Stimulated activated naive CD8-positive, alpha-beta T cell treated with anti-CD3 and anti-CD28 coated beads, Interleukin-15, amount 100 ng/mL, for 72 hours (primary cell): Measurements from ENCODE around the gene PRODH2.

Experiments used
- ATAC-seq: fragments of 150-1000 bp; cut with Tn5 transposase; 2 replicates; pipeline ENCODE4 v1.10.0; 2021; ENCODE audit warnings: mild to moderate bottlenecking, moderate library complexity
- DNase-seq, 2 donors: peaks; one replicate each; pipeline ENCODE4 v3.0.0; 2021 to 2022
- H3K27ac Mint-ChIP-seq, 2 donors: one replicate each; pipeline ENCODE4 v1.8.0; 2022; ENCODE audit warnings: mild to moderate bottlenecking in 2 of 2, mixed read lengths in 2 of 2, moderate library complexity in 2 of 2
- H3K27me3 Mint-ChIP-seq: one replicate; pipeline ENCODE4 v1.8.0; 2022; ENCODE audit warnings: mixed read lengths
- H3K4me1 Mint-ChIP-seq: one replicate; pipeline ENCODE4 v1.8.0; 2022; ENCODE audit warnings: mild to moderate bottlenecking, mixed read lengths
- H3K4me3 Mint-ChIP-seq, 2 donors: one replicate each; pipeline ENCODE4 v1.8.0; 2022; ENCODE audit warnings: mild to moderate bottlenecking in 2 of 2, mixed read lengths in 2 of 2, moderate library complexity in 1 of 2
- H3K9me3 Mint-ChIP-seq, 2 donors: one replicate each; pipeline ENCODE4 v1.8.0; 2022; ENCODE audit warnings: mixed read lengths in 2 of 2

PRODH2 gene

GRCh38 chr19:35764432-35765315, 48.0 kb downstream of the PRODH2 start:
- no peak overlapping the region for H3K4me3 Mint-ChIP-seq
- peaks cover 11% of the 10 kb centered on the region for H3K4me1 Mint-ChIP-seq
- DNase-seq (no peak), ATAC-seq (no peak)
- no peaks in the 10 kb centered on the region for H3K9me3 Mint-ChIP-seq
- no peak overlapping the region for H3K27ac Mint-ChIP-seq
- no peaks in the 10 kb centered on the region for H3K27me3 Mint-ChIP-seq

DNA sequence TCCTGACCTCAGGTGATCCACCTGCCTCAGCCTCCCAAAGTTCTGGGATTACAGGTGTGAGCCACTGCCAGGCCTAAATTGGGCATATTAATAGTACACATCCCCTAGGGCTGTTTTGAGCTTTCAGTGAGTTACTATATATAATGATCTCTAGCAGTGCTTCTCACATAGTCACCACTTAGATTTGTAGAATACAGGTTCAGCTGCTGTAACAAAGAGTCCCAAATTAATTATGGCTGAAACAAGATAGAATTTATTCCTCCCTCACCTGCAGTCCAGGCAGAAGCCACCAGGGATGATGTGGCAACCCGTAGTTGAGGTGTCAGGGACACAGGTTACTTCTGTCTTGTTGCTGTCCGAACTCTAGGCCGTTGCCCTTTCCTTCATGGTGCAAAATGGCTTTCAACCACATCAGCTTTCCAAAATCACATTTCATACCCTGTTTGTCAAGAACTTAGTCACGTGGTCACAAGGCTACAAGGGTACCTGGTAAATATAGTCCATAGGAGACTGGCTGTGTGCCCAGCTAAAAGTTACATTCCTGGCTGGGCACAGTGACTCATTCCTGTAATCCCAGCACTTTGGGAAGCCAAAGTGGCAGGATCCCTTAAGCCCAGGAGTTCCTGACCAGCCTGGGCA, 51.8 kb downstream of the PRODH2 start:
- Mint-ChIP-seq H3K9me3 (no peaks in the 10 kb centered on the region), H3K4me1 (peaks cover 32% of the 10 kb centered on the region), H3K4me3 (no peak overlapping the region), H3K27me3 (peaks cover 13% of the 10 kb centered on the region), H3K27ac (no peak overlapping the region)
- no peak for ATAC-seq
- DNase-seq: no peak

GRCh38 chr19:35759697-35760096, 52.9 kb downstream of the PRODH2 start:
- peak overlapping the region; percentile 94 to 98 for H3K4me3 Mint-ChIP-seq
- H3K27me3 Mint-ChIP-seq: peaks cover 13% of the 10 kb centered on the region
- DNase-seq: no peak
- peaks cover 42% of the 10 kb centered on the region for H3K4me1 Mint-ChIP-seq
- H3K27ac Mint-ChIP-seq: peak overlapping the region in 1 of 2 donors; percentile 80
- H3K9me3 Mint-ChIP-seq: no peaks in the 10 kb centered on the region
- no peak for ATAC-seq

DNA sequence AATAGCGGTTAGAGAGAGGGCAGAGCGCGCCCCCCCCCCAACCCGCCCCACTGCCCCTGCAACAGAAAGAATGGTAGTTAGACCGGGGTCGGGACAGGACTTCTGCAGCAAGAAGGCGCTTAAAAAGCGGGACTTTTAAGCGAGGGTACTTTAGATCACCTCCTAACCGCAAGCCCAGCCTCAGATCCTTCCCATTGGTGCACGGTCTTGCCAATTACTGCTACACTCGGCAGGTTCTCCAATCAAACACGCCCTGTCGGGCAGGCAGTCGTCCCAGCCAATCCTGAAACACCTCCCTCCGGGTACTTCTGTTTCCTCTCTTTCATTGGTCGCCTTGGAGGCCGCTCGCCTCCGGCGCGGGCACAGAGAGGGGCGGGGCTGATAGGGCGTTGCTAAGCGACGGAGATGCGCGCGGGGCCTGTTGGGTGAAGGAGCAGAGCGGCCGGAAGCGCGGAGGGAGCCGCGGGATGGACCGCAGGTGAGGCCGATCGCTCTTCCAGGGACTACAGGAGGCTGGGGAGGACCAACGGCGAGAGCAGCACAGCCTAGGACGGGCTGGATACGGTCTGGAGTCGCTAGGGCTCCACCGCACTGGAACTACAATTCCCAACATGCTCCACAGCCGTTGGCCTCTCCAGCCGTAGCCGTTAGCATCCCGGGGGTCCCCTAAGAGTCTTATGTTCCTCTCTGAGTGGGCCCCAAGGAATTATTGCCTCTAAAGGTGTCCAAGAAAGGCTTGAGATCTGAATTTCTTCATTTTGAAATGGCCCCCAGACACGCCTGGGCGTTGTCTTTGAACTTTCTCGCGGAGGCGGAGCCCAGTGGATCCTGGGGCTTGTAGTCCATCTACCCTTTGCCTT, 54.7 kb downstream of the PRODH2 start, which contains the start of gene PROSER3:
TSS of gene PROSER3 (plus strand) at position 428 of the 860 bp plus-strand sequence. CDS start at position 468, 40 bp downstream.
- H3K4me3 Mint-ChIP-seq: peak within 1 kb of the TSS; percentile 94 to 98
- ATAC-seq (peak; percentile 97), DNase-seq (peak; percentile 98 to 100)
- peaks cover 43% of the 10 kb centered on the region for H3K4me1 Mint-ChIP-seq
- H3K27me3 Mint-ChIP-seq: peaks cover 13% of the 10 kb centered on the region
- H3K9me3 Mint-ChIP-seq: no peaks in the 10 kb centered on the region
- H3K27ac Mint-ChIP-seq: peak within 1 kb of the TSS; percentile 95 to 99

GRCh38 chr19:35757231-35757748, 55.4 kb downstream of the PRODH2 start:
- ATAC-seq: peak; percentile 44
- Mint-ChIP-seq H3K4me3 (peak overlapping the region; percentile 94 to 98), H3K4me1 (peaks cover 43% of the 10 kb centered on the region), H3K27me3 (peaks cover 13% of the 10 kb centered on the region), H3K9me3 (no peaks in the 10 kb centered on the region), H3K27ac (peak overlapping the region; percentile 95 to 99)
- DNase-seq: peak; percentile 66

GRCh38 chr19:35756377-35757230, 56.0 kb downstream of the PRODH2 start, which contains the start of gene HSPB6:
Gene HSPB6 (minus strand): TSS chr19:35757029. CDS start chr19:35757008, 21 bp downstream.
- ATAC-seq (no peak), DNase-seq (no peak)
- peak within 1 kb of the TSS; percentile 94 to 98 for H3K4me3 Mint-ChIP-seq

GRCh38 chr19:35755550-35756376, 56.9 kb downstream of the PRODH2 start:
- Mint-ChIP-seq H3K4me3 (peak overlapping the region; percentile 75 to 94), H3K4me1 (peaks cover 43% of the 10 kb centered on the region), H3K27ac (peak overlapping the region in 1 of 2 donors; percentile 35), H3K27me3 (peaks cover 13% of the 10 kb centered on the region), H3K9me3 (no peaks in the 10 kb centered on the region)
- ATAC-seq: no peak
- DNase-seq: peak; percentile 49 to 55

More at GRCh38 chr19:35756377-35757230, 56.0 kb downstream of the PRODH2 start, which contains the start of gene HSPB6:
- Mint-ChIP-seq H3K9me3 (no peaks in the 10 kb centered on the region), H3K27ac (peak within 1 kb of the TSS; percentile 95 to 99), H3K4me1 (peaks cover 43% of the 10 kb centered on the region), H3K27me3 (peaks cover 13% of the 10 kb centered on the region)

DNA sequence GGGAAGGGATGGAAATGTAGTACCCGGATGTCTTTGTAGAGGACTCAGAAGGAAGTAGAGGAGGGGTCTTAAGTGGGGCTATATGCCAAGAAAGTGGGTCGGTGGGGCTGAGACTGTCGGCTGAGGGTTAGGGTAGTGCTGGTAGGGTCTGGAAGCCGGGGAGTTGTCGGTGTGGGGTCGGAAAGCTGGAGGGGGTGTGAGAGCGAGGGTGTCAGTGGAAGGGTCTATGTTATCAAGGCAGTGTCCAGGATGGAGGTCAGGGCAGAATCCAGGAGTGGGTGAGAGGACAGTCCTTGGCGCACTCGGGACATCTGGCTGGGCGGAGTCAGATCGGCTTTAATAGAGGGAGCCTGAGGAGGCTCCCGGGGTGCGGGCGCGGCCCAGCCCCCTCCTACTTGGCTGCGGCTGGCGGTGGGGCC, 57.5 kb downstream of the PRODH2 start:
- DNase-seq (no peak), ATAC-seq (no peak)
- no peaks in the 10 kb centered on the region for H3K9me3 Mint-ChIP-seq
- H3K4me1 Mint-ChIP-seq: peaks cover 47% of the 10 kb centered on the region
- H3K27me3 Mint-ChIP-seq: peaks cover 13% of the 10 kb centered on the region
- peak overlapping the region; percentile 30 to 94 for H3K4me3 Mint-ChIP-seq
- peak overlapping the region in 1 of 2 donors; percentile 52 for H3K27ac Mint-ChIP-seq

GRCh38 chr19:35754370-35755130, 58.1 kb downstream of the PRODH2 start:
- Mint-ChIP-seq H3K27ac (no peak overlapping the region), H3K4me1 (peaks cover 47% of the 10 kb centered on the region), H3K4me3 (peak overlapping the region in 1 of 2 donors; percentile 30), H3K9me3 (no peaks in the 10 kb centered on the region), H3K27me3 (peaks cover 13% of the 10 kb centered on the region)
- no peak for DNase-seq
- ATAC-seq: no peak

DNA sequence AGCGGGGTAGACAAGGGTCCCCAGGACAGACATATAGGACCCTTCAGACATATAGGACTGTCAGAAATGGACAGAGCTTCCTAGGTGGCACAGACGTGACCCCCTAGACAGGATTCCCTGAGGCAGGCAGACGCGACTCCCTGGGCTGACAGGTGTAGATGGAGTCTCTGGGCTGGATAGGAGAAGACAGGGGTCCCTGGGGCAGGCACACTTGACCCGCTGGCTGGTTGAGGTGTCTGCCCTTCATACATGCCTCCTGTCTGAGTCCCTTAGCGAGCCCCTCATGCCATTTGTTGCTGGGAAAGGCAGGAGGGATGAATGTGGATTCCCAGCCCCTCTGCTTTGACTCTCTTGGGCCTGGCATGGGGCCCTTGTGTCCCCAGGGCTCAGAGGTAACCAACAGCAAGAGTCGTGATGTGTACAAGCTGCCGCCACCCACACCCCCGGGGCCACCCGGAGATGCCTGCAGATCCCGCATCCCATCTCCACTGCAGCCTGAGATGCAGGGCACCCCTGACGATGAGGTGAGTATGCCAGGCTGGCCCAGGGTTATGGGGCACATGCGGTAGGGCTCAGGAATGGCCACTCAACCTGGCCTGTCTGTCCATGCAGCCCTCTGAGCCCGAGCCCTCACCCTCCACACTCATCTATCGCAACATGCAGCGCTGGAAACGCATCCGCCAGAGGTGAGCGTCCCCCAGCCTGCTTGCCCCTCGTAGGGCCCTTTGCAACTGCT, 58.8 kb downstream of the PRODH2 start:
- H3K27me3 Mint-ChIP-seq: peaks cover 13% of the 10 kb centered on the region
- H3K27ac Mint-ChIP-seq: no peak overlapping the region
- H3K4me3 Mint-ChIP-seq: no peak overlapping the region

DNA sequence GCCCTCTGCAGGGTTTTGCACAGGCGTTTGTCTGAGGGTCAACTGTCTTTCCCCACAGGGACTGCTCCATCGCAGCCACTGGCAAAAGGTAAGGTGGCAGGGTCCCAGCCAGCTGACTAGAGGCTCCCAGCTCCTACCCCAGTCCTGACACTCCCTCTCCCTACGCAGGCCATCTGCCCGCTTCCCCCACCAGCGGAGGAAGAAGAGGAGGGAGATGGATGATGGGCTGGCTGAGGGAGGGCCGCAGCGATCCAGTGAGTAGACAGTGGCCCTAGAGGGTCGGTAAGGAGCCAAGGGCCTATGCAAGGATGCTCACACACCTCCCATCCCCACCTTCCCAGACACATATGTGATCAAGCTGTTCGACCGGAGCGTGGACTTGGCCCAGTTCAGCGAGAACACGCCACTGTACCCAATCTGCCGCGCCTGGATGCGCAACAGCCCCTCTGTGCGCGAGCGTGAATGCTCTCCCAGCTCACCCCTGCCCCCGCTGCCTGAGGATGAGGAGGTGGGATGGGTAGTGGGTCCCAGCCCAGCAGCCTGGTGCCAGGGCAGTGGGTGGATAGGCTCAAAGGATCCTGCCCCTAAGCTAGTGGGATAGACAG, 59.8 kb downstream of the PRODH2 start:
- no peaks in the 10 kb centered on the region for H3K9me3 Mint-ChIP-seq
- H3K27ac Mint-ChIP-seq: no peak overlapping the region
- ATAC-seq (no peak), DNase-seq (no peak)
- H3K4me1 Mint-ChIP-seq: peaks cover 53% of the 10 kb centered on the region
- peaks cover 13% of the 10 kb centered on the region for H3K27me3 Mint-ChIP-seq
- H3K4me3 Mint-ChIP-seq: no peak overlapping the region

More for the DNA sequence above, 58.8 kb downstream of the PRODH2 start:
- no peak for DNase-seq
- H3K9me3 Mint-ChIP-seq: no peaks in the 10 kb centered on the region
- H3K4me1 Mint-ChIP-seq: peaks cover 47% of the 10 kb centered on the region
- no peak for ATAC-seq
